ENCODE data around the gene CIZ1.

CIZ1 gene

DNA sequence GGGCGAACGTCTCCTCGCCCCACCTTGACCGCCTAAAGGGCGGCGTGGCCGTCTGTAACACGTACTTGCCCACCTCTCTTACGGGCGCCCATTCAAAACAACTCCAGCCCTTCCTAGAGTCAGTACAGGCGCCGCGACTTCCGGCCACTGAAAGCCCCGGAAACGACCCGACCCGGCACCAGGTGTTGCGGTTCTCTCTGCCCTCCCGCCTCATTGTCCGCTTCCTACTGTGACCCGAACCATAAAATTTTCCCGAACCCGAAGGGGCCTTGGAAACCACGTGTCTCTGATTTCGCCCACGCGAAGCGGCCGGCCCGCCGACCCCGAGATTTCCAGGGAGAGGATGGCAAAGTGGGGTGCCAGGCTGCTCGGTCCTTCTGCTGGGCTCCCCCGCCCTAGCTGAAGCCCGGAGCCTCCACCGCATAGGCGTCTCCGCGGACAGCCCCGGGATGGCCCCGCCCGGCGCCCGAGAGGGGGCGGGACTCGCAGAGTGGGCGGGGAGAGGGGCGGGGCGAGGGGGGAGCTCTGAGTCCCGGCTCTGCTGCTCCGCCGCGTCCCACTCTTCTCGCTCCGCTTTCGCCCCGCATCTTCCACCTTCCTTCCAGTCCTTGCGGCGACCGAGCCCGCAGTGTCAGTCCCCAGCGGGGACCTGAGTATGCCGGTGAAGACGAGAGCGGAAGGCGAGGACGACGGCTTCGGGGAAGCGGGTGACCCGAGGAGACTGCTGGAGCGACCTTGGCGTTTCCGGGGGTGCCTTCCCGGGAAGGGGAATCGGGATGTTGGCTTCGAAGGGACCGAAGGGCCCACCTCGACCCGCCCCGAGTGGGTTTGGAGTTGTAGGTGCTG lies 63.2 kb downstream of the CIZ1 start:
- peak overlapping the region; percentile 84 for H3K4me3 ChIP-seq (ENCODE audit: low read depth, low read length)

DNA sequence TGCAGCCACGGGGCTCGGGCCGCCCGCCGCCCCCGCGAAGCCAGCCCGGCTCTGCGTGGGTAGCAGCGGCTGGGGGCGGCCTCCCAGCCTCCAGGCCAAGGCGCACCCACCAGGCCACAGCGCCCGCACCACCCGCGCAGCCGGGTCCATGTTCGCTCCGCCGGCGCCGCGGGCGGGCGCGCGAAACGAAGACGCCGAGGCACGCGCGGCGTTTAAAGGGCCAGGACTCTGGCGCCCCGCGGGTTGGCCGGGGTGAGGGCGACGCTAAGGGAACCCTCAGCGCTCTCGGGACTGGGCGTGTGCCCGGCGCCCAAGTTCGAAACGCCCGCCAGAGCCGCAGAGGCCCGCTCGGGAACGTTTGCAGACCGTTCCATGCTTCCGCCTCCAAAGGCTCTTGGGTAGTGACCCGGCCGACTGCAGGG lies 63.8 kb downstream of the CIZ1 start, which contains the start of gene PTGES2:
PTGES2 (minus strand) TSS at position 162 of the 422 bp plus-strand sequence; CDS start at position 150, 12 bp downstream.
- H3K4me3 ChIP-seq (ENCODE audit: low read depth, low read length) = peak within 1 kb of the TSS; percentile 84

DNA sequence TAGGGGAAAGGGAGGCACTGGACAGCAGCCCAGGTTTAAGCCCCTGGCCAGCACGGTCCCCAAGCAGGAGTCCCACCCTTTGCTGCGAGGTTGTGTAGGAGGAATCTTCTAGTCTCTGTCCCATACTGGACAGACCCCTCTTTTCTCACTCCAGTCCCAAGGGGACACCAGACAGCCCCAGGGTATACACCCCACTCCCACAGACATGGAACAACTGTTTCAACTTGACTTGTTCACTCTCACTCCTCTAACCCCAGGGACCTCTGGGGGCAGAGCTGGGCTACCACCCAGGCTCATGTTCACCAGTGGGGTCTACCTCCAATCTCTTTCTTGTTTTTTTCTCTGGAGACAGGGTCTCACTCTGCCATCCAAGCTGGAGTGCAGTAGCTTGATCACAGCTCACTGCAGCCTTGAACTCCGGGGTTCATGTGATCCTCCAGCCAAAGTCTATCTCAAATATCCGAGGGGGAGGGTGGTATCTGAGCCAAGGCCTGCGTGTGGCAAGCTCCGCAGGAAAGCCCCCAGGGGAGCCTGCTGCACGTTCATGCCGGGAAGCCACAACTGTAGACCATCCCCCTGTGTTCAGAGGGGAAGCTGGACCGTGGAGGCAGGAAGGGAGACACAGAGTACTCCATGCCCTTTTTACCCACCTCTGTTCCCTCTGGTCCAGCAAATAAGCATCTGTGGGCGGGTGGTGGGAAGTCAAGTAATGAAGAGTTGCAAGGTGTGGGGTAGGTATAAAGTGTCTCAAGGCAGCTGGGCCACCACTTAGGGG lies 65.6 kb downstream of the CIZ1 start:
- H3K4me3 ChIP-seq (ENCODE audit: low read depth, low read length) = no peak overlapping the region

DNA sequence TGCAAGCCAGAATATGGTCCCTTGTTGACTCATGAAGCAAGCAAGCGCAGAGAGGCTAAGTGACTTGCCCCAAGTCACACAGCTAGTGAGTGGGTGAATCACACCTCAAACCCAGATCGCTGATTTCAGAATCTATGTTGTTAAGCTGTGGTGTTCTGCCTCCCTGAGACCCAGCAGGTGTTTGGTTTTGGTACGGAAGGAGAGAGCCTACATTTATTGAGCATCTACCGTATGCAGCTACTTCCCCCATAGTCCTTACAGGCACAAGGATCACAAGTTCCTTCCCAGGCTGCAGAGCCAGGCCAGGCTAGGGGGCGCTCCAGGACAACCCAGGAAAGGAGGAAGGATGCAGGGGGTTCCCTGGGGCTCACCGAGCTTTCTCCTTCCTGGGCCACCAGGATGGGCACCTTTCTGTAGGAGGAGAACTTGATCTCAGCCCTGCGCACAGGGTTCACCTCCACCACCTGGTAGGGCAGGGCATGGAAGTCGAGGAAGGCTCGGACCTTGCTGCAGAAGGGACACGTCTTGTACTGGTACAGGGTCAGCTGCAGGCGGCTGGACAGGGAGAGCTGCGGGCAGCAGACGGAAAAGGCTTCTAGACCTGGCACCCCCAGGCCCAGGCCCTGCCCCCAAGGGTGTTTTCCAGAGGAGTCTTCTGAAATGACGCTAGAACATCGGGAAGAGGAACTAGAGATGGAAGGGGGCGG lies 66.3 kb downstream of the CIZ1 start:
- H3K4me3 ChIP-seq (ENCODE audit: low read depth, low read length) = no peak overlapping the region

DNA sequence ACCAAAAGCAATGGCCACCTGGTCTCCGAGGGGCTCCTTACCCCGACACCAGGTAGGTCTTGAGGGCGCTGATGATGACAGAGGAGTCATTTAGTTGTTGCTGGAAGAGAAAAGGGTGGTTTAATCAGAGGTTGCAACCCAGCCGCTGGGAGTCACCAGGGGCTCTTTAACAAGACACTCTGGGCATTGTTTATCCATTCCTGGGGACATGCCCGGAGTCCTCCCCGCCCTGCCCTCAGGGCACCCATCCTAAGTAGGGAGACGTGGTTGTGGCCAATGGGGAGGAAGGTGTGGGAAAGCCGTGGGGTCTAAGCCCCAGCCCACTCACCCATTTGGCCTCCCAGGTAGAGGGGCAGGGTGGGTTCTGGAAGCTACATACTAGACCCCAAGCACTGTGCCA lies 66.9 kb downstream of the CIZ1 start:
- H3K4me3 ChIP-seq (ENCODE audit: low read depth, low read length) = no peak overlapping the region

DNA sequence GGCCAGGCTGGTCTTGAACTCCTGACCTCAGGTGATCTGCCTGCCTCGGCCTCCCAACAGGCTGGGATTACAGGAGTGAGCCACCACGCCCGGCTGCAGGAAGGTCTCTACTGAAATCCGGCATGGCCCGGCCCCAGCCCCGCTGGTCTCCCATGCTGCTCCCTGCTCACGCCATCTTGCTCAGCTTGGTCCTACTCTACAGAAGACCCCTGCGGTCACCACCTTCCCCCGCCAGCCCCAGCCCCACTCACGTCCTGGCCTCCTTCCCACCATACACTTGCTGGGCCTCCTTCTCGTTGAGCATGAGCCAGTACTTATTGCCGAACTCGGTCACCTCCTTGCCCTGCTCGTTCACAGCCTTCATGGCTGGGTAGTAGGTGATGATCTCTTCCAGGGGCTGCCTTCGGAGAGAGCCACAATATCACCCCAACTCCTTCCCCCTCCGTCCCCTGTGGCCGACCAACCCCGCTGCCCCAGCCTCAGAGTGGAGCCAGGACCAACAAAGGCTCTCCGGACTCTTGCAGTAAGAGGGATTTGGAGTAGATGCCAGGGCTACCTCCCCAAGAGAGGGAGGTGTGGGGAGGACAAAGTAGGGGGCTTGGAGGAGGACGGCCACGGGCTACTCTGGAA lies 67.8 kb downstream of the CIZ1 start:
- no peak overlapping the region for H3K4me3 ChIP-seq (ENCODE audit: low read depth, low read length)

DNA sequence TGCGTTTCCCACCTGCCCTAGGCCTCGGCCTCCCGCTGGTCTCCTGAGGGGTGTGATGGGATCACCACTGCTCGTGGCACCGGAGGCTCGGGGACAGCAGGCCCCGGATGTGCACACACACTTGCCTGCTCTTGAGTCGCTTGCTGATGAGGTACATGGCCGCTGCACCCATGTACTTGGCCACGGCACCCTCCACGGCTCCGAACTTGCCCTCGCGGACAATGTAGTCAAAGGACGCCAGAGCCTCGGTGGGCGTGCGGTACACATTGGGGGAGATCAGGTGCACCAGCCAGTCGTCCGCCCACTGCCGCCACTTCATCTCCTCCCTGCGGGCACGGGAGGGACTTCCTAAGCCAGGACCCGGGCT lies 68.6 kb downstream of the CIZ1 start:
- no peak overlapping the region for H3K4me3 ChIP-seq (ENCODE audit: low read depth, low read length)

DNA sequence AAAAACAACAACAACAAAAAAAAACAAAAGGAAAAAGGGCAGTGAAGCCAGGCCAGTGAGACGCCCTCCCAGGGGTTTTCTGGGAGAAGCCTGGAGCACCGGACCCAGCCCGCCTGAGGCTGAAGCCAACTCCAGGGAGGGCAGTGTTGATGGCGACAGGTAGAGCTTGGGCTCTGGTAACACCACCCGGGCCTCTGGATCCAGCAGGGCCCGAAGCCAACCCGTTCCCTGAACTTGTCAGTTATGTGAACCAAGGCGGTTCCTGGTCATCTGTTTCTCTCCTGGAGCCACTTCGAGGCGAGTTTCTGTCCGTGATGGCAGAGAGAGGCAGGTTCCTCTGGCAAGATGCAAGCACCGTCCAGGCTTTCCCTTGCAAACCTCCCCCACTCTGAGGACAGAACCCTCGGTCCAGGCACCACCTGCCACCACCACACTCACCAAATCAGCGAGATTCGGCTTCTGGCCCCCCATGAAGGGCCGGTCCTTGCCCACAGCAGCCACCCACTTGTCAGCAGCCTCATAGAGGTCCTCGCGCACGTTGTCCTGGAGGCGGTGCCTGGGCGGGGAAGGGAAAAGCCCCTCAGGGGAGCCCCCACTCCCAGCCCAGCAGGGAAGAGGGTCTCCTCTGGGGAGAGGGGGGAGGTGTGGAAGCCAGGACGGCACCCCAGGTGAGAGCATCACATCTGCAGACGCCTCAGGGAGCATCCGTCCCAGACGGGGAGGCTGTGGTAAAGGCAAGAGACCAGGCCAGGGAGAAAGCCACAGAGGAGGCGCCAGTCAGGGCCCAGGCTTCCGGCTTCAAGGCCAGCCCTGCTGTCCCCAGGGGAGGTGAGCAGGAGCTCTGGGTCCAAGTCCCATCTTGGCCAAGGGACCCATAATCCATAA lies 69.2 kb downstream of the CIZ1 start:
- H3K4me3 ChIP-seq (ENCODE audit: low read depth, low read length) = no peak overlapping the region

DNA sequence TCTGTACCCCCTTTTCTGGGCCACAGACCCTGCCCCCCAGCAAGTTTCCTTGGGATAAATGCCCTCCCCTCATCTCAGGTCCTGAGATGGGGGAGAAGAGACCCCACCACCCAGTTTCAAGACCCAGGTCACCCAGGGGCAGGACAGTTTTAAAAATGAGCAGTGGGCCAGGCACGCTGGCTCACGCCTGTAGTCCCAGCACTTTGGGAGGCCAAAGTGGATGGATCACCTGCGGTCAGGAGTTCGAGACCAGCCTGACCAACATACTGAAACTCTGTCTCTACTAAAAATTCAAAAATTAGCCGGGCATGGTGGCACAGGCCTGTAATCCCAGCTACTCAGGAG lies 69.9 kb downstream of the CIZ1 start:
- no peak overlapping the region for H3K4me3 ChIP-seq (ENCODE audit: low read depth, low read length)

DNA sequence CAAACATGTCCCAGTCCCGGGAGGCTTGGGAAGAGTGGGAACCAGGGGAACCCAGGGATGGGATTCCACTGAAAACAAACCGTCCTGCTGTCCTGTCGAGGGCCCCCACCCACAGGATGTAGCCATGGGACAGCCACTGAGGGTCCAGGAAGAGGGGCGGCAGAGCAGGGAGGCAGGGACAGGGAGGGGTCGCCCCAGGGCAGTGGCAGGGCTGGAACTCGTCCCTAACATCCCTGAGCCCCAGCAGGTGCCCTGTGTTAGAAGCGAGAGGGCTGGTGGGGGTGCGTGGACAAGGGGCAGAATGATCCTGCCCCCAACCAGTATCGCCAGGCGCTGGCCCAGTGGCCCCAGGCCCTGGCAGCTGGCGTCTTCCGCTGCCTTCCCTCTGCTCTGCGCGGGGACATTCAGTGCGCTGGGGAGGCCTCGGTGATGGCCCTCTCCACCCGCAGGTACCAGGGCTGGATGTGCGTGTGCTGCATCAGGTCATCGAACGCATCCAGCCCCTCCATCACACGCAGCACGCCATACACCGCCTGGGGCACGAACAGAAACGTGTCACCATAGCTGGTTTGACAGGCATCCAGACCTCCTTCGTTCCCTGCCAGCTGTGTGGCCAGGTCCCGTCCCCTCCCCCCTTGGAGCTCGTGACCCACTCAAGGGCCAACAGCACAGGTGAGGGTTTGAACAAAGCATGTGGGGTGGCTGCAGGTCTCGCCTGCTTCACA lies 70.5 kb downstream of the CIZ1 start:
- no peak overlapping the region for H3K4me3 ChIP-seq (ENCODE audit: low read depth, low read length)

DNA sequence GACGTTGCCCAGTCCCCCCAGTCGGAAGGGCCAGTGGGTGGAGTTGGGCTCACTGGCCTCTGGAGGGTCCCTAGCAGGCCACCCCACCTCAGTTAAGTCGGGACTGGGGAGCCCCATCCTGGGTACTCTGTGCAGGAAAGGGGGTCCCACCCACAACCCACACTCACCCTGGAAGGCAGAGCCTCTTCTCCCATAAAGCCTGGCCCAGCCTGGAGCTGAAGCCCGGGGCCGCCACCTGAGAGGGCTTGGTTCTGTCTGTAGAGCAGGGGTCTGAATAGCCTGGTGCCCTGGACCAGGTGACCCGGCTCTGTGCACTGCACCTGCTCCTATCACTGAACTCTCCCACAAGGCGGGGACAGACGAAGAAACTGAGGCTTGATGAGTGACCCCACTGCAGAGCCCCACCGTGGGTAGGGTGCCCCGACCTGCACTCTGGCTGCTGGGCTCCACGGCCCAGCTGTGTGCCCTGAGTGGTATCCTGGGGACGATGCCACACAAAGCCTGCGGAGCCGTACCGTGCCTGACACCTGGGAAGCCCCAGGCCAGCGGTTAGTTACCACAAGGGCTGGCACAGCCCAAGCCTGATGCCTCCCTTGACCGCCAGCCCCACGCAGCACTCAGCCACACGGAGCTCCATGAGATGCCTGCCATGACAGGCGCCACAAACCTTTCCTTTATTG lies 71.2 kb downstream of the CIZ1 start:
- H3K4me3 ChIP-seq (ENCODE audit: low read depth, low read length) = no peak overlapping the region

DNA sequence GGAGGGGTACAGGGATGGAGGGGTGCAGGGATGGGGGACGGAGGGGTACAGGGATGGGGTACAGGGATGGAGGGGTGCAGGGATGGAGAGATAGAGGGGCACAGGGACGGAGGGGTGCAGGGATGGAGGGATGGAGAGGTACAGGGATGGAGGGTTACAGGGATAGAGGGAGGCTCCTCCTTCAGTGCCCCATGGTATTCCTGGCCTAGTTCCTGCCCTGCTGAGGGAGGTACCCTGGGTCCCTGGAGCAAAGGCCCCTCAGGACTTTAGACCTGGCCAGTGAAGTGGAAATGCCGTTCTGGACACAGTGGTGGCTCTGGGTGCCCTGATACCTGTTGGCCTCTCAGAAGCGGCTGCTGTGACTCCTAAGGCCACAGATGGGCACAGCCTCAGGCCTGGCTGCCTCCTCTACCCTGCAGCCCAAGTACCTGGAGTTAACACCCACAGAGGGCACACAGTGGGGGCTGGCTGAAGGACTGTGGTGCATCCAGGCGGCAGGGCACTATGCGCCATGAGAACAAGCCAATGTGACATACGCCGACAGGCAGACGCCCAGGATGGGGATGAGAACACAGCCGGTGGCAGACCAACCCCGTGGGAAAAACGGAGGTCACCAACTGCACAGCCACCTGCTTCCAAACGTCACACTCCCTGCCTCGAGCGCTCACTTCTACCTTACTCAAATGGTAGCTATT lies 72.3 kb downstream of the CIZ1 start:
- H3K4me3 ChIP-seq (ENCODE audit: low read depth, low read length) = no peak overlapping the region

DNA sequence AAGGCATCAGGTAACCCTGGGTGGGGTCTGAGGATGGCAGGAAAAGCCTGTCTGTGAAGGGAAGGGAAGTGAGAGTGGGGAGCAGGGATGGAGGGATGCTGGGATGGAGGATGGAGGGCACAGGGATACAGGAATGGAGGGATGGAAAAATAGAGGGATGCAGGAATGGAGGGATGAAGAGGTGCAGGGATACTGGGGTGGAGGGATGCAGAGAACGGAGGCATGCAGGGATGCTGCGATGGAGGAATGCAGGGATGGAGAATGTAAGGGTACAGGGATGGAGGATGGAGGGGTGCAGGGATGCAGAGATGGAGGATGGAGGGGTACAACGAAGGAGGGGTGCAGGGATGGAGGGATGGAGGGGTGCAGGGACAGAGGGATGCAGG lies 72.9 kb downstream of the CIZ1 start:
- H3K4me3 ChIP-seq (ENCODE audit: low read depth, low read length) = no peak overlapping the region

DNA sequence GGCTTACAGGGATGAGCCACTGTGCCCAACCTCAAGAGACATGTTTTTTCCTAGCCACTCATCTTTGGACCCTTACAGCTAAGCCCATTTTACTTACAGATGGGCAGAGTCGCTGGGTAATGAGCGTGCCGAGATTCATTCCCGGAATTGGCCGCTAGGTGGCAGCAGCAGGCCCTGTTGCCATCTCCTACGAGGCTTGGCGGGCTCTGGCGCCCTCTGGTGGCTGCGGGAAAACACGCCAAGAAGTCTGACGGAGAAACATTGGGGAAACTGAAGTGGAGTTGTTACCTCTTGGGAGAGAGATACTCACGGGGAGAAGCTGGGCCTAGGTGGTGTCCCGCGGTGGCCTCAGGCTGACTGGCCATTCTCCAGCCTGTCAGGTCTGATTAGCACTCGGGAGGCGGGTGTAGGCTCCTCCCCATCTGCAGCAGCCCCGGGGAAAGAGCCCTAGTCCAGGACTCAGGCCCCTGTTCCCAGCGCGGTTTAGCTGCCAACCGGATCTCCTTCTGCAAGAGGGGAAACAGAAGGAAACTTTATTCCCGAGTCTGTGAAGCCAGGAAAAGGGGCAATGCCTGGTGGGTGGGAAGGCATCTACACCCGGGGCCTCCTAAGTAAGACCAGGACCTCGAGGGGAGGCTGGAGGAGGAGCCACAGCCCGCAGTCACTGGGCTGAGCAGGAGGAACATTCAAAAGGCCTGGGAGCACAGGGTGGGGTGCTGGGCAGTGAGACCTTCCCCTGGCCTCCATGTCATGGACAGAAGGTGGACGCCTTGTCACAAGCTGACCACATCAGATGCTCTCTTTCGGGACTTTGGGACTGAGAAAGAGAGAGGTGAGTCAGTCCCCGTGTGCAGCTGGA lies 73.5 kb downstream of the CIZ1 start:
- H3K4me3 ChIP-seq (ENCODE audit: low read depth, low read length) = no peak overlapping the region

DNA sequence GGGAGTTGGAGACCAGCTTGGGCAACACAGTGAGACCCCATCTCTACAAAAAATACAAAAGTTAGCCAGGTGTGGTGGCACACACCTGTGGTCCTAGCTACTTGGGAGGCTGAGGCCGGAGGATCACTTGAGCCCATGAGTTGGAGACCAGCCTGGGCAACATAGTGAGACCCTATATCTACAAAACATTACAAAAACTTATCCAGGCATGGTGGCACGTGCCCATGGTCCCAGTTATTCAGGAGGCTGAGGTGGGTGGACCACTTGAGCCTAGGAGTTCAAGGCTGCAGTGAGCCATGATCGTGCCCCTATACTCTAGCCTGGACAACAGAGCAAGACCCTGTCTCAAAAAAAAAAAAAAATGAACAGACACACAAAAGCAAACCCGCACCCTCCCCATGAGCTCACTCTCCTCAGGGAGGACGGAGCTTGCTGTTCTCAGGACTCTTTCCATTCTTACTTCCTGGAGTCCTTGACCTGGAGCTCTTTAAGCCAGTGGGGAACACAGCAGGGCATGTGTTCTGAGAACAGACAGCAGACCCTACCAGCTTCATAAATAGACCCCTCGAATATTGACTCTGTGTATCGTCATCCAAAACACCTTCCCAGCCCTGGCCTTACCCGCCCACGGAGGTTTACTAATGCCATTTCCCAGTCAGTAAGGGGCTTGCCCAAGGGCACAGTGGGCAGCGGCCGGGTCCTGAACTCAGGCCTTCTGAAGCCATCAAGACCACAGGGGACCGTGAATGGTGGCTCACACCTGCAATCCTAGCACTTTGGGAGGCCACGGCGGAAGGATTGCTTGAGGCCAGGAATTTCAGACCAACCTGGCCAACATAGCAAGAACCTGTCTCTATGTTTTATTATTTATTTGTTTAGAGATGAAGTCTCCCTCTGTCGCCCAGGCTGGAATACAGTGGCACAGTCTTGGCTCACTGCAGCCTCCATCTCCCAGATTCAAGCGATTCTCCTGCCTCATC lies 75.0 kb downstream of the CIZ1 start:
- H3K4me3 ChIP-seq (ENCODE audit: low read depth, low read length) = no peak overlapping the region

Data from iPS-11a (cell line).